HCT116 (cell line): ENCODE results near the gene ANKRD60. TPM values are rescaled to one million over a fixed set of nuclear protein-coding genes. Genes with fewer than 3 reads are reported as not detected.

Experiments used
- ATAC-seq: fragments of 200-7000 bp; cut with Tn5 transposase; 2 replicates; pipeline ENCODE4 v1.9.1; 2020; ENCODE audit warnings: mild to moderate bottlenecking, moderate library complexity
- BruUV-seq: library from RNA; stranded (reverse); fragments of 400-500 nt; replicated peaks from 2 replicates; lab custom pipeline; 2021; lab: Mats Ljungman, UMichigan
- CTCF ChIA-PET: fragments of 300-600 bp; sonication (Branson Sonifier 250); formaldehyde crosslinking; loops from one replicate; lab custom pipeline; 2021; ENCODE audit warnings: antibody characterized with exemption; lab: Charles Lee
- POLR2A ChIA-PET: fragments of 300-600, 350-600 bp; sonication (Branson Sonifier 250); formaldehyde crosslinking; loops from one replicate; lab custom pipeline; 2021; ENCODE audit warnings: antibody characterized with exemption; lab: Charles Lee
- RAD21 ChIA-PET, 2 experiments: fragments of 300-600 bp; sonication (Branson Sonifier 250); formaldehyde crosslinking; loops; one replicate each; lab custom pipeline; 2023; ENCODE audit warnings: low total read pairs in 2 of 2; ENCODE audit not compliant: uncharacterized antibody in 2 of 2, unreplicated experiment in 2 of 2, low non-redundant PET in 1 of 2; lab: Charles Lee
- DNase-seq: peaks from one replicate; pipeline ENCODE4 v3.0.0-alpha.2; 2010; ENCODE audit warnings: low read depth, low spot score
- H2AFZ ChIP-seq: fragments of 200-600 bp; shearing (Covaris generic), sonication (generic); 2 replicates; pipeline ENCODE4 v1.6.1; 2017; ENCODE audit warnings: low read depth, mixed run types, mixed read lengths, antibody characterized with exemption, low read length; ENCODE audit not compliant: poor library complexity, severe bottlenecking
- H3K27ac ChIP-seq: 2 replicates; pipeline ENCODE4 v1.5.1; 2012; ENCODE audit warnings: low read depth, low read length
- H3K27me3 ChIP-seq: fragments of 200-600 bp; sonication (generic); 2 replicates; pipeline ENCODE4 v1.6.1; 2016; ENCODE audit warnings: mixed run types, low read length, mixed read lengths; ENCODE audit not compliant: insufficient read depth
- H3K36me3 ChIP-seq, 2 experiments: fragments of 200-500 bp in 1 of 2; fragments of 200-600 bp in 1 of 2; sonication (Bioruptor generic) in 1 of 2; sonication (generic) in 1 of 2; 2 replicates each; pipeline versions ENCODE4 v1.5.1 to v1.6.1; 2014 to 2016; ENCODE audit warnings: low read length in 2 of 2, inconsistent platforms in 1 of 2, mixed read lengths in 1 of 2, mixed run types in 1 of 2; ENCODE audit not compliant: insufficient read depth in 2 of 2, control insufficient read depth in 1 of 2
- H3K4me1 ChIP-seq, 2 experiments: fragments of 200-600 bp in 1 of 2; sonication (generic) in 1 of 2; 2 replicates each; pipeline versions ENCODE4 v1.5.1 to v1.6.1; 2012 to 2017; ENCODE audit warnings: low read length in 2 of 2, inconsistent platforms in 1 of 2, mild to moderate bottlenecking in 1 of 2, mixed read lengths in 1 of 2, mixed run types in 1 of 2, moderate library complexity in 1 of 2; ENCODE audit not compliant: insufficient read depth in 2 of 2, control insufficient read depth in 1 of 2
- H3K4me2 ChIP-seq: fragments of 200-600 bp; sonication (generic); 2 replicates; pipeline ENCODE4 v1.6.1; 2017; ENCODE audit warnings: mixed run types, low read length, mixed read lengths
- H3K4me3 ChIP-seq, 2 experiments: fragments of 200-600 bp in 1 of 2; sonication (generic) in 1 of 2; replicated peaks in 1 of 2; 2 replicates each; pipeline ENCODE4 v1.5.1; 2011 to 2016; ENCODE audit warnings: low read length in 2 of 2, control low read depth in 1 of 2, low read depth in 1 of 2, mild to moderate bottlenecking in 1 of 2, mixed read lengths in 1 of 2, mixed run types in 1 of 2
- H3K79me2 ChIP-seq: fragments of 200-600 bp; sonication (generic); 2 replicates; pipeline ENCODE4 v1.6.1; 2017; ENCODE audit warnings: mild to moderate bottlenecking, mixed run types, low read length, moderate library complexity, mixed read lengths; ENCODE audit not compliant: insufficient read depth
- H3K9ac ChIP-seq: fragments of 200-600 bp; sonication (generic); 2 replicates; pipeline ENCODE4 v1.6.1; 2016; ENCODE audit warnings: low read length, mixed read lengths
- H3K9me2 ChIP-seq: fragments of 200-600 bp; sonication (generic), shearing (Covaris generic); 2 replicates; pipeline ENCODE4 v1.6.1; 2017; ENCODE audit warnings: mixed run types, mild to moderate bottlenecking, moderate library complexity; ENCODE audit not compliant: insufficient read depth
- H3K9me3 ChIP-seq, 2 experiments: fragments of 200-500 bp in 1 of 2; fragments of 200-600 bp in 1 of 2; sonication (Bioruptor generic) in 1 of 2; sonication (generic) in 1 of 2; 2 replicates each; pipeline ENCODE4 v1.6.1; 2014 to 2017; ENCODE audit warnings: low read length in 2 of 2, mixed read lengths in 2 of 2, inconsistent platforms in 1 of 2, low read depth in 1 of 2, mild to moderate bottlenecking in 1 of 2, mixed run types in 1 of 2, moderate library complexity in 1 of 2; ENCODE audit not compliant: control insufficient read depth in 1 of 2, insufficient read depth in 1 of 2
- H4K20me1 ChIP-seq: fragments of 200-600 bp; sonication (generic), shearing (Covaris generic); 2 replicates; pipeline ENCODE4 v1.6.1; 2017; ENCODE audit warnings: mixed run types, mild to moderate bottlenecking, moderate library complexity; ENCODE audit not compliant: insufficient read depth
- ATF3 ChIP-seq: IDR thresholded peaks from 2 replicates; pipeline ENCODE4 v1.6.1; 2012
- CEBPB ChIP-seq: IDR thresholded peaks from 2 replicates; pipeline ENCODE4 v1.6.1; 2012; ENCODE audit warnings: low read depth
- CTCF ChIP-seq, 3 experiments: fragments of 200-600 bp in 1 of 3; sonication (generic) in 1 of 3; IDR thresholded peaks in 2 of 3; conservative IDR thresholded peaks in 1 of 3; 2 replicates each; pipeline ENCODE4 v1.5.1; 2012 to 2017; ENCODE audit warnings: low read depth in 2 of 3, low read length in 2 of 3, antibody characterized with exemption in 1 of 3, borderline replicate concordance in 1 of 3, control low read depth in 1 of 3, mild to moderate bottlenecking in 1 of 3, mixed read lengths in 1 of 3, mixed run types in 1 of 3, moderate library complexity in 1 of 3; ENCODE audit not compliant: insufficient read depth in 1 of 3
- EZH2 ChIP-seq: fragments of 200-600 bp; sonication (generic); IDR thresholded peaks from 2 replicates; pipeline ENCODE4 v1.6.1; 2017; ENCODE audit warnings: antibody characterized with exemption, mixed run types
- EZH2phosphoT487 ChIP-seq: fragments of 200-600 bp; IDR thresholded peaks from 2 replicates; pipeline ENCODE4 v1.6.1; 2018; ENCODE audit warnings: antibody characterized with exemption, borderline replicate concordance
- FOSL1 ChIP-seq: IDR thresholded peaks from 2 replicates; pipeline ENCODE4 v1.6.1; 2012; ENCODE audit warnings: low read depth
- POLR2A ChIP-seq: IDR thresholded peaks from 2 replicates; pipeline ENCODE4 v1.7.0; 2011; ENCODE audit warnings: borderline replicate concordance; ENCODE audit not compliant: insufficient read depth, insufficient read length; ENCODE audit errors: extremely low read depth
- POLR2AphosphoS5 ChIP-seq: IDR thresholded peaks from 2 replicates; pipeline ENCODE4 v1.6.1; 2011; ENCODE audit warnings: mild to moderate bottlenecking, low read depth, low read length, moderate library complexity
- RAD21 ChIP-seq: IDR thresholded peaks from 2 replicates; pipeline ENCODE4 v1.6.1; 2012; ENCODE audit warnings: low read depth, mild to moderate bottlenecking
- REST ChIP-seq: IDR thresholded peaks from 2 replicates; pipeline ENCODE4 v1.6.1; 2012; ENCODE audit warnings: low read depth
- SIN3A ChIP-seq: IDR thresholded peaks from 2 replicates; pipeline ENCODE4 v1.6.1; 2012; ENCODE audit warnings: low read depth
- SP1 ChIP-seq: IDR thresholded peaks from 2 replicates; pipeline ENCODE4 v1.6.1; 2012; ENCODE audit warnings: low read depth
- YY1 ChIP-seq: IDR thresholded peaks from 2 replicates; pipeline ENCODE4 v1.6.1; 2011; ENCODE audit warnings: low read length, low read depth, moderate library complexity, mild to moderate bottlenecking; ENCODE audit not compliant: insufficient replicate concordance; ENCODE audit errors: extremely low read depth
- ZBTB33 ChIP-seq: IDR thresholded peaks from 2 replicates; pipeline ENCODE4 v1.6.1; 2011; ENCODE audit warnings: mild to moderate bottlenecking, low read length, moderate library complexity; ENCODE audit not compliant: insufficient replicate concordance; ENCODE audit errors: extremely low read depth
- ZFX ChIP-seq: fragments of 450-650 bp; IDR thresholded peaks from 2 replicates; pipeline ENCODE4 v1.6.1; 2017
- ZNF274 ChIP-seq: fragments of 200-500 bp; sonication (Bioruptor generic); IDR thresholded peaks from 2 replicates; pipeline ENCODE4 v1.6.1; 2014; ENCODE audit warnings: mild to moderate bottlenecking, low read depth, low read length, inconsistent platforms
- intact Hi-C: fragments of 100-400 bp; cut with micrococcal nuclease; formaldehyde crosslinking; loops from 2 replicates; pipeline ENCODE4 v1.10.0; 2022
- total RNA-seq: library from RNA; stranded (reverse); gene quantifications from one replicate; pipeline ENCODE4 v1.2.1, GENCODE V29; 2021; ENCODE audit not compliant: unreplicated experiment

The ANKRD60 gene
- total RNA-seq, 1 experiment from 2014 or later = not detected

- no peak for ATAC-seq
- intact Hi-C loops = loop anchor here (10.0 kb wide), 1 partner anchor 577 kb away; the partner anchor contains the start of gene ZBP1
- Histone ChIP-seq H3K4me3 (no peak overlapping the region), H3K9me2 (no peaks in the 10 kb centered on the region), H3K79me2 (no peaks in the 10 kb centered on the region), H3K27me3 (peaks cover 16% of the 10 kb centered on the region; the same call in 1 of the 2 replicates), H3K4me1 (no peaks in the 10 kb centered on the region), H2AFZ (no peak overlapping the region), H3K9ac (no peak overlapping the region), H3K36me3 (no peaks in the 10 kb centered on the region), H3K4me2 (no peak overlapping the region), H3K27ac (no peak overlapping the region), H3K9me3 (no peaks in the 10 kb centered on the region), H4K20me1 (no peaks in the 10 kb centered on the region)
- TF ChIP-seq POLR2A = no peak
- TF ChIP-seq REST = no peak
- no peak for TF ChIP-seq ATF3
- no peak for TF ChIP-seq CTCF (IDR thresholded peaks at IDR 0.05 in 2 of 3, conservative IDR thresholded peaks at IDR 0.05 in 1 of 3; ENCODE audit: borderline replicate concordance in 1 of 3, insufficient read depth in 1 of 3, low read depth in 2 of 3, low read length in 2 of 3)
- TF ChIP-seq SP1 = no peak
- TF ChIP-seq ZNF274 = no peak
- TF ChIP-seq SIN3A = no peak
- TF ChIP-seq EZH2phosphoT487 = no peak
- TF ChIP-seq EZH2 = no peak
- no peak for TF ChIP-seq ZBTB33
- no peak for TF ChIP-seq YY1
- no peak for TF ChIP-seq CEBPB
- TF ChIP-seq RAD21 = no peak
- TF ChIP-seq FOSL1 = no peak
- no peak for TF ChIP-seq ZFX
- no peak for TF ChIP-seq POLR2AphosphoS5
- no peak for DNase-seq
- ChIA-PET CTCF (interaction anchor here (1.0 kb wide), 1 partner anchor 9 kb away, joined by 3 read pairs; no protein-coding TSS in a partner anchor), RAD21 (no interaction called here), POLR2A (no interaction called here)
- BruUV-seq = no TSS peak
These were observed 26.8 kb downstream of the ANKRD60 start for GRCh38 chr20:58201616-58202015.
